Aorta (tissue), 5 donors: ENCODE results near the gene S100A12. TPM values are rescaled to one million over a fixed set of nuclear protein-coding genes. Genes with fewer than 3 reads are reported as not detected.
"Not testable (repeated sequence)": the region's sequence is repeated elsewhere in the genome, so short reads cannot be mapped to it uniquely, and the experiment has no call there.

Experiments used
- ATAC-seq: fragments of 200-7000 bp; cut with Tn5 transposase; one replicate; pipeline ENCODE4 v1.9.1; 2022; ENCODE audit warnings: moderate library complexity; ENCODE audit not compliant: low FRiP score
- DNase-seq, 2 donors: peaks; one replicate each; pipeline ENCODE4 v3.0.0-alpha.2; 2020
- H3K27ac ChIP-seq, 2 donors: one replicate each; pipeline ENCODE4 v1.5.1; 2013; ENCODE audit warnings: low read length in 2 of 2, mild to moderate bottlenecking in 2 of 2, moderate library complexity in 2 of 2, control low read depth in 1 of 2, inconsistent platforms in 1 of 2, low read depth in 1 of 2
- H3K27me3 ChIP-seq, 2 donors: one replicate each; pipeline ENCODE4 v1.6.1; 2013; ENCODE audit warnings: control low read depth in 1 of 2, low read length in 1 of 2, mild to moderate bottlenecking in 1 of 2, moderate library complexity in 1 of 2; ENCODE audit not compliant: insufficient read depth in 2 of 2, control insufficient read depth in 1 of 2
- H3K36me3 ChIP-seq, 2 donors: one replicate each; pipeline ENCODE4 v1.6.1; 2013; ENCODE audit warnings: control low read depth in 1 of 2, low read length in 1 of 2, mild to moderate bottlenecking in 1 of 2; ENCODE audit not compliant: insufficient read depth in 2 of 2, control insufficient read depth in 1 of 2
- H3K4me1 ChIP-seq, 2 donors: one replicate each; pipeline ENCODE4 v1.6.1; 2013; ENCODE audit warnings: low read length in 2 of 2, control low read depth in 1 of 2, mild to moderate bottlenecking in 1 of 2, moderate library complexity in 1 of 2; ENCODE audit not compliant: insufficient read depth in 2 of 2, control insufficient read depth in 1 of 2
- H3K4me3 ChIP-seq, 2 donors: one replicate each; pipeline ENCODE4 v1.5.1; 2013; ENCODE audit warnings: low read length in 2 of 2, control low read depth in 1 of 2, mild to moderate bottlenecking in 1 of 2
- H3K9me3 ChIP-seq: one replicate; pipeline ENCODE4 v1.6.1; 2013; ENCODE audit warnings: mild to moderate bottlenecking, low read length; ENCODE audit not compliant: control insufficient read depth
- WGBS, 2 donors: extraction: QIAGEN DNeasy Blood & Tissue Kit; methylation state at CpG; one replicate each; pipeline ENCODE4 v1.1.7; 2013; 5-methylcytosine and 5-hydroxymethylcytosine counted together
- intact Hi-C, 2 donors: fragments of 100-400 bp; cut with DNase I; formaldehyde crosslinking; loops; one replicate each; pipeline versions ENCODE4 v1.14.2 to v1.15.0; 2022
- long read RNA-seq, 2 donors: library from polyadenylated mRNA; unstranded; transcript quantifications; one replicate each; pipeline ENCODE4 v2.0.0, GENCODE V29; 2020 to 2021
- polyA plus RNA-seq, 2 donors: library from polyadenylated mRNA; stranded (reverse); fragments of 200-250 nt; gene quantifications; one replicate each; pipeline ENCODE4 v1.2.3, GENCODE V29; 2013
- total RNA-seq, 2 donors: library from RNA; stranded (reverse); fragmentation: NEBNext Ultra II Directional; extraction: Animal tissue kit (Norgen Biotek cat#: 25700); gene quantifications; one replicate each; pipeline ENCODE4 v1.2.1, GENCODE V29; 2021
- donor health status: healthy with polysubstance abuse.
- donor health status: Bipolar disorder and iron deficiency.
- donor health status: DM: no; HTN: no; CAD: no.
- donor health status: DM: no; HTN: no; CAD: no.
- donor health status: DM: yes; HTN: yes; CAD: no.

The S100A12 gene
- total RNA-seq, result 10 to 100 TPM in 1 of 2 donors, 1 to 10 TPM in 1; 4.4 to 23.6 TPM
- polyA plus RNA-seq, result 10 to 100 TPM in 1 of 2 donors, 1 to 10 TPM in 1; 1.7 to 58.6 TPM
- long read RNA-seq, donor 1, partial matches to known transcripts, result 0 of 1 reads
- long read RNA-seq, donor 1, other reads (novel, unspliced or antisense), result 0 of 1 reads
- long read RNA-seq, donor 2, result 0 reads

DNA sequence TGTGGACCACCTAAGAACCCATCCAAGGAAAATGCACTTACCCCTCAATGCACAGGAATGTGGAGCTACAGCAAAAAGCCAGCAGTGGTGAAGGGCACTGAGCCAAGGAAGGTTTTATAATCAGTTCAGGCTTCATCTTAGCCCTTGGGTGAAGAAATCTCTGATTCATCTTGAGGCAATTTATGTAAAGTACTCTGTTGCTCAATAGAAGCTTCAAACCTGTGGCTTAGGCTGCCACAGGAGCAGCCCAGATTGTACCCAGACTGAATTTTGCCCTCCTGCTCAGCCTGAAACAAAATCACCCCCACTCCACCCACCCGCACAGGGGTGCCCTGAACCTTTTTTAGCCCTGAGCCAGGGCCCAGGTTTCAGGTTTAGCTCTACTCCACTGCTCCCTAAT, at the start of gene S100A12:
S100A12 (minus strand) TSS at position 111 of the 400 bp plus-strand sequence. CDS start 1,029 bp downstream, outside the sequence.
- no peak for DNase-seq
- no peaks in the 10 kb centered on the region for H3K9me3 ChIP-seq
- H3K4me1 ChIP-seq, result no peaks in the 10 kb centered on the region
- H3K27me3 ChIP-seq, result no peaks in the 10 kb centered on the region
- intact Hi-C loops, result no loop called here
- H3K4me3 ChIP-seq, result no peak within 1 kb of the TSS
- H3K27ac ChIP-seq, result no peak within 1 kb of the TSS
- WGBS, 2 donors, result 85 to 89% methylated on average over 1 of the region's 1 CpG
- H3K36me3 ChIP-seq, result no peaks in the 10 kb centered on the region
- no peak for ATAC-seq

DNA sequence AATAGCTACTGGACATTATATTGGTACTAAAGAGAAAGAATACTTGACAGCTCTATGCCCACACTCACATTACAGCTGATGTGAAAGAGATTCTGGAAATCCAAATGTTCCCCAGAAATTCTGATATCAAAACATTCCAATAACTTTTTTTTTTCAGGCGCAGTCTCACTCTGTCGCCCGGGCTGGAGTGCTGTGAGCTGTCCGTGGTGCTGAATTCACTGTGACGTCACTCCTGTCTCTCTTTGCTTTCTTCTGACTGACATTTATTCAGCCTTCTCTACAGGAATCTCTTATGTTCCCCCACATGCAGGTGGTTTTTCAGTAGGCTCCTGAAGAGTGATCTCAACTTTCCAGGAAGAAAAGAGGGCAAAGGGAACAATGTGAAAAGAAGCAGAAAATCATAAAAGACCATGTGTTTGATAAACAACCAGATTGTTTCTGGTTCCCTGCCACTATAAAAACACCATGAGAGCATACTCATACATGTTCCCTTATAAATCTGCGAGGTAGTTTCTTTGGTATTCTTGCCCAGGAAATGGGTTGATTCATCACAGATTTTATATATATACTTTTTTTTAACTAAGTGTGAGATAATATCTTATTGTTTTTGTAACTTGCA, 47.1 kb upstream of the S100A12 start:
- ATAC-seq (no peak), DNase-seq (peak; percentile 80 to 88)
- Histone ChIP-seq H3K4me1 (no peaks in the 10 kb centered on the region), H3K4me3 (no peak overlapping the region), H3K27ac (no peak overlapping the region), H3K27me3 (no peaks in the 10 kb centered on the region), H3K9me3 (peaks cover 1% of the 10 kb centered on the region), H3K36me3 (no peaks in the 10 kb centered on the region)
- intact Hi-C loops, result no loop called here
- 4 to 5% methylated on average over 6 of the region's 6 CpGs for WGBS, 2 donors

GRCh38 chr1:153420306-153420705, 44.9 kb upstream of the S100A12 start:
- Histone ChIP-seq H3K9me3 (peaks cover 1% of the 10 kb centered on the region), H3K4me1 (no peaks in the 10 kb centered on the region), H3K27me3 (no peaks in the 10 kb centered on the region), H3K27ac (no peak overlapping the region), H3K4me3 (no peak overlapping the region), H3K36me3 (no peaks in the 10 kb centered on the region)
- ATAC-seq, result no peak
- 72 to 73% methylated on average over 2 of the region's 2 CpGs for WGBS, 2 donors
- intact Hi-C loops, result no loop called here
- DNase-seq, result no peak

DNA sequence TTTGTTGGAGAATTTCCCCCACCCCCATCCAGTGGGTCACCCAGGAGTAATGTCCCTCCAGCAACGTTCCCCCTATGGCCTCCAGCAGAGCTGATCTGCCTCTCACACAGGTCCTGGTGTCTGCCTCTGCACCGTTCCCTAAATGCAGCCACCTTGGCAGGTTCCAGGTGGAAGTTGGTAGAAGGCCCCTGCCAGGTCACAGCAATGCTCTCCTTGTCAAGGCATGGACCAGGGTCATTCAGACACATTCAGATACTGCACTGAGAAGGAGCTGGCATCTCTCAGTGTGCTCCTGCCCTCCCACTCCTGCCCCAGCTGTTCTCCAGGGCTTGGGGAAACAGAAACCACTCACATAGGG, 44.0 kb upstream of the S100A12 start:
- H3K36me3 ChIP-seq, intact Hi-C loops, H3K9me3 ChIP-seq, H3K27me3 ChIP-seq, H3K4me1 ChIP-seq, ATAC-seq, H3K27ac ChIP-seq, H3K4me3 ChIP-seq: not testable (repeated sequence)
- peak in 1 of 2 donors; percentile 8 for DNase-seq
- 50 to 56% methylated on average over 2 of the region's 2 CpGs for WGBS, 2 donors

DNA sequence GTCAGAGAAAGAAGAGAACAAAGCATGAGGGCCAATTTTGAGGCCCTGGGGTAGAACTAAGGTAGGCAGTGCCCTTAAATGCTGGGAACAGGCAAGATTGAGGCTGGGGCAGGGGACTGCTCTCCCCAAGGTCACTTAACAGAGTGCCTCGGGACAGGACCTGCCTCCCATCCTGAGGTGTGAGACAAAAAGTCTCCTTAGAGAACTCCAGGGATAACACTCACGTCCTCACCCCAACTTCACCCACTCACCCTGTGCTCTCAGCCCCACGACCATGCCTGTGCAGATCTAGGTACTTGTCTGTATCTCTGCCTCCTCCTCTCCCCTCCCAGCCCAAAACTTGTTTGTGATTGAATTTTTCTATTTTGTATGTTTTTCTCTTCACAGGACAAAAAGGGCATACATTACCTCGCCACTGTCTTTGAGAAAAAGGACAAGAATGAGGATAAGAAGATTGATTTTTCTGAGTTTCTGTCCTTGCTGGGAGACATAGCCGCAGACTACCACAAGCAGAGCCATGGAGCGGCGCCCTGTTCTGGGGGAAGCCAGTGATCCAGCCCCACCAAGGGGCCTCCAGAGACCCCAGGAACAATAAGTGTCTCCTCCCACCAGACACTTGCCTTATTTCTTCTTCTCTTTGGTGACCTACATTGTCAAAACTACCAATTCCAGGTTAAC, 43.5 kb upstream of the S100A12 start:
- DNase-seq, result peak in 1 of 2 donors; percentile 15
- intact Hi-C loops, H3K4me3 ChIP-seq, H3K36me3 ChIP-seq, H3K4me1 ChIP-seq, H3K27ac ChIP-seq, H3K27me3 ChIP-seq, H3K9me3 ChIP-seq, ATAC-seq: not testable (repeated sequence)
- WGBS, 2 donors, result 69 to 70% methylated on average over 7 of the region's 7 CpGs

DNA sequence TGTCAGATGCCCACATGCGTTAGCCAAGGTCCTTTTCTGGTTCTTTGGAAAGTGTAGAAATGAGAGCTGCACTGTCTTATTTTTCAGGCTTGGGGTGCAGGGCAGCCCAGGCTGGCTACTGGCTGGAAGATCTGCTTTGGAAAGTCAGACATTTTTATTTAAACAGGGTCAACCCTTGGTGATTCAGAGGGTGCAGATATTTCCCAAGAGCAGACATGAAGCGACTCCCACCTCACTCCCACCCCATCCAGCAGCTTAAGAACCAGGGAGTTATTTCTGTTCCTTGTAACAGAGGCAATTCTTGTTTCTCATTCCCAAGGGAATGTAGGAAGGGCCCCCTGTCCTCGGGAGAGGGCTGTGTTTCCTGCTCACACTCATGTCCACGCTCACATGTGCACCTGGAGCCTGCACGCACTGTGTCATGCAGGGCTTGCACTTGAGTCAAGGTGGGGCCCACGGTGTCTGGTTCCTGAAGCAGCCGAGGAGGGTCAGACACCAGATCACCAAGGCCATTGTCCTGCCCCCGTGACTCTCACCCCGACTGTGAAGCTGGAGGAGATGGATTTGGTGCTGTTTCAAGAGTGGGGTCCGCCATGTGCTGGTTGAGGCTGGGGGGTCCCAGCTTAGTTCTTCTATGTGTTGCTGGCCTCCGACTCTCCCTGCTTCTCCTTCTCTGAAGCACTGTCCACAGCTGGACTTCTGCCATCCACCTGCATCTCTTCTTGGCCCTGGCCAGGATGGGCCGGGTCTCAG, 41.9 kb upstream of the S100A12 start:
- WGBS, 2 donors, result 77 to 84% methylated on average over 12 of the region's 12 CpGs
- H3K9me3 ChIP-seq, result peaks cover 1% of the 10 kb centered on the region
- H3K36me3 ChIP-seq, result no peaks in the 10 kb centered on the region
- intact Hi-C loops, result no loop called here
- H3K4me3 ChIP-seq, result no peak overlapping the region
- no peak overlapping the region for H3K27ac ChIP-seq
- peak in 1 of 2 donors; percentile 36 for DNase-seq
- no peaks in the 10 kb centered on the region for H3K27me3 ChIP-seq
- H3K4me1 ChIP-seq, result no peaks in the 10 kb centered on the region
- ATAC-seq, result no peak

DNA sequence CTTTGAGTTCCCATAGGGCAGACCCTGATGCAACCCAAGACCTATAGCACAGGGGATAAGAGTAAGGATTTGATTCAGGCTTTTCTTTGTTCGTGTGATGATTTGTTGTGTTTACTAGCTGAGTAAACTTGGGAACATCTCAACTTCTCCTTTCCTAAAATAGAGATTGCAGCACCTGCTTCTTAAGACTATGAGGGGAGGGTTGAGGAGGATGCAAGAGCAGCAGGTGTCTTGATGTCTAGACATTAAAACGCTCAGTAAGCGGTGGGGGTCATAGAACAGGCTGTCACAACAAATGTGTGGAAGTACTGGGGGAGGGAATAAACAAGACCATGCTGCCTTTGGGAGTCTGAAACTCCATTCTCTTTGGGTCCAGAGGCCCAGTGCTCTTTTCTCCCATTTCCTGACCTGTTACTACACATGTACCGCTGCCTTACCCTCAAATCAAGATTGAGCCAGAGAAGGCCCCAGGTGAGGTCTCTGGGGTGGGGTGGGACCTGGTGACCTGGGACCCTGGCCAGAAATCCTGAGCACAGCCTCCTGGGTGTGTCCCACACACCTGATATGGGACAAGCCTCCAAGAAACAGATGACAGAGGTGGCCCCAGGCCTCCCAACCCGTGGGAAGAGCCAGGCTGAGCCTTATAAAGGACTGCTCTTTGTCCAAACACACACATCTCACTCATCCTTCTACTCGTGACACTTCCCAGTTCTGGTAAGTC, 40.6 kb upstream of the S100A12 start, which contains the start of gene S100A7A:
S100A7A (plus strand) TSS at position 671 of the 721 bp plus-strand sequence. CDS start 1,563 bp downstream, outside the sequence.
- Histone ChIP-seq H3K4me3 (no peak within 1 kb of the TSS), H3K9me3 (peaks cover 1% of the 10 kb centered on the region), H3K4me1 (no peaks in the 10 kb centered on the region), H3K27ac (no peak within 1 kb of the TSS), H3K27me3 (no peaks in the 10 kb centered on the region), H3K36me3 (no peaks in the 10 kb centered on the region)
- ATAC-seq, result no peak
- WGBS, 2 donors, result 73 to 77% methylated on average over 6 of the region's 6 CpGs
- peak in 1 of 2 donors; percentile 35 for DNase-seq
- intact Hi-C loops, result no loop called here

DNA sequence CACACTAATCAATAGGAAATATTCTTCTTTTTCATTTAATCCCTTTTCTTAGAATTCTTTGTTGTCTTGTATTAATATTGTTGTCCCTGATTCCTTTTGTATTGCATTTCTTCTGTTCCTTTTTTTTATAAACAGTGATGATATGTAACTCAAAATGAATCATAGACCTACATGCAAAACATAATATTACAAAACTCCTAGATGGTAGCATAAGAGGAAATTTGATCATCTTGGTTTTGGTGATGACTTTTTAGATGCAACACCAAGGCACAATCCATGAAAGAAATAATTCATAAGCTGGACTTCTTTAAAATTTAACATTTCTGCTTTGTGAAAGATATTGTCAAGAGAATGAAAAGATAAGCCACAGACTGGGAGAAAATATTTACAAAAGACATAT, 38.5 kb upstream of the S100A12 start:
- H3K9me3 ChIP-seq, H3K36me3 ChIP-seq, DNase-seq, H3K4me1 ChIP-seq, H3K4me3 ChIP-seq, ATAC-seq, intact Hi-C loops, H3K27me3 ChIP-seq, H3K27ac ChIP-seq: not testable (repeated sequence)
